ENCODE data around the gene SP140.
"Not testable (repeated sequence)": the region's sequence is repeated elsewhere in the genome, so short reads cannot be mapped to it uniquely, and the experiment has no call there.

The SP140 gene

GRCh38 chr2:230341936-230342528 lies 116.5 kb downstream of the SP140 start:
- H4K91ac ChIP-seq (ENCODE audit: low read depth, low read length); H3K36me3 ChIP-seq (ENCODE audit: control insufficient read depth in 1 of 2, insufficient read depth in 2 of 2, low read length in 2 of 2); DNase-seq; H3K9me3 ChIP-seq (ENCODE audit: insufficient read depth, low read depth, low read length); H2BK12ac ChIP-seq (ENCODE audit: low read length); H3K27me3 ChIP-seq (ENCODE audit: insufficient read depth, low read length); H3K4ac ChIP-seq (ENCODE audit: low read depth, low read length); H2BK5ac ChIP-seq (ENCODE audit: low read depth, low read length, poor library complexity); H3K4me1 ChIP-seq (ENCODE audit: control insufficient read depth in 1 of 2, insufficient read depth in 2 of 2, low read length in 2 of 2); H3K18ac ChIP-seq (ENCODE audit: low read length); H3K14ac ChIP-seq (ENCODE audit: low read length); H3K27ac ChIP-seq (ENCODE audit: low read depth, low read length); H2BK120ac ChIP-seq (ENCODE audit: insufficient read depth, low read length, poor library complexity); H2AFZ ChIP-seq (ENCODE audit: insufficient read depth, low read length, poor library complexity); H3K79me2 ChIP-seq (ENCODE audit: control insufficient read depth, insufficient read depth, low read length, poor library complexity); H4K8ac ChIP-seq (ENCODE audit: low read depth, low read length); H3K4me3 ChIP-seq (ENCODE audit: low read depth, low read length); H2AK5ac ChIP-seq (ENCODE audit: low read length); H3K9ac ChIP-seq (ENCODE audit: low read length); H3K4me2 ChIP-seq (ENCODE audit: low read length); H3K23ac ChIP-seq (ENCODE audit: low read length); H3K79me1 ChIP-seq (ENCODE audit: low read length); H4K12ac ChIP-seq (ENCODE audit: low read depth, low read length): not testable (repeated sequence)
- no CpG with 5 or more reads among the region's 33 CpGs for WGBS (ENCODE audit: extremely low coverage, insufficient coverage, insufficient read length)

- not testable (repeated sequence) for H2BK120ac ChIP-seq (ENCODE audit: insufficient read depth, low read length, poor library complexity); H2AFZ ChIP-seq (ENCODE audit: insufficient read depth, low read length, poor library complexity); H3K14ac ChIP-seq (ENCODE audit: low read length); H3K9ac ChIP-seq (ENCODE audit: low read length); H2BK5ac ChIP-seq (ENCODE audit: low read depth, low read length, poor library complexity); H2AK5ac ChIP-seq (ENCODE audit: low read length); H3K36me3 ChIP-seq (ENCODE audit: control insufficient read depth in 1 of 2, insufficient read depth in 2 of 2, low read length in 2 of 2); H3K79me1 ChIP-seq (ENCODE audit: low read length); DNase-seq; H3K79me2 ChIP-seq (ENCODE audit: control insufficient read depth, insufficient read depth, low read length, poor library complexity); H3K4me2 ChIP-seq (ENCODE audit: low read length); H4K8ac ChIP-seq (ENCODE audit: low read depth, low read length); H3K18ac ChIP-seq (ENCODE audit: low read length); H3K27ac ChIP-seq (ENCODE audit: low read depth, low read length); H4K91ac ChIP-seq (ENCODE audit: low read depth, low read length); H3K4me1 ChIP-seq (ENCODE audit: control insufficient read depth in 1 of 2, insufficient read depth in 2 of 2, low read length in 2 of 2); H3K27me3 ChIP-seq (ENCODE audit: insufficient read depth, low read length); H3K23ac ChIP-seq (ENCODE audit: low read length); H4K12ac ChIP-seq (ENCODE audit: low read depth, low read length); H2BK12ac ChIP-seq (ENCODE audit: low read length); H3K4ac ChIP-seq (ENCODE audit: low read depth, low read length); H3K9me3 ChIP-seq (ENCODE audit: insufficient read depth, low read depth, low read length); H3K4me3 ChIP-seq (ENCODE audit: low read depth, low read length)
- WGBS (ENCODE audit: extremely low coverage, insufficient coverage, insufficient read length) = no CpG with 5 or more reads among the region's 2 CpGs
Observed at GRCh38 chr2:230343041-230343624, 117.6 kb downstream of the SP140 start.

GRCh38 chr2:230343747-230344146 lies 118.2 kb downstream of the SP140 start:
- Histone ChIP-seq H3K14ac (ENCODE audit: low read length) (no peak overlapping the region), H3K9me3 (ENCODE audit: insufficient read depth, low read depth, low read length) (peaks cover 2% of the 10 kb centered on the region), H2BK5ac (ENCODE audit: low read depth, low read length, poor library complexity) (no peak overlapping the region), H4K91ac (ENCODE audit: low read depth, low read length) (no peak overlapping the region), H3K36me3 (ENCODE audit: control insufficient read depth in 1 of 2, insufficient read depth in 2 of 2, low read length in 2 of 2) (no peaks in the 10 kb centered on the region), H3K18ac (ENCODE audit: low read length) (no peak overlapping the region), H2BK12ac (ENCODE audit: low read length) (no peak overlapping the region), H3K79me2 (ENCODE audit: control insufficient read depth, insufficient read depth, low read length, poor library complexity) (no peaks in the 10 kb centered on the region), H3K23ac (ENCODE audit: low read length) (no peak overlapping the region), H3K27ac (ENCODE audit: low read depth, low read length) (no peak overlapping the region), H3K27me3 (ENCODE audit: insufficient read depth, low read length) (no peaks in the 10 kb centered on the region), H2AK5ac (ENCODE audit: low read length) (no peak overlapping the region), H4K12ac (ENCODE audit: low read depth, low read length) (no peak overlapping the region), H3K79me1 (ENCODE audit: low read length) (no peaks in the 10 kb centered on the region), H3K9ac (ENCODE audit: low read length) (no peak overlapping the region), H2AFZ (ENCODE audit: insufficient read depth, low read length, poor library complexity) (no peak overlapping the region), H4K8ac (ENCODE audit: low read depth, low read length) (no peak overlapping the region), H3K4me2 (ENCODE audit: low read length) (no peak overlapping the region), H3K4me1 (ENCODE audit: control insufficient read depth in 1 of 2, insufficient read depth in 2 of 2, low read length in 2 of 2) (no peaks in the 10 kb centered on the region), H2BK120ac (ENCODE audit: insufficient read depth, low read length, poor library complexity) (no peak overlapping the region), H3K4me3 (ENCODE audit: low read depth, low read length) (no peak overlapping the region), H3K4ac (ENCODE audit: low read depth, low read length) (no peak overlapping the region)
- DNase-seq = no peak
- no CpG with 5 or more reads among the region's 1 CpG for WGBS (ENCODE audit: extremely low coverage, insufficient coverage, insufficient read length)

GRCh38 chr2:230346465-230346864 lies 120.9 kb downstream of the SP140 start:
- Histone ChIP-seq H3K9me3 (ENCODE audit: insufficient read depth, low read depth, low read length) (peaks cover 2% of the 10 kb centered on the region), H3K9ac (ENCODE audit: low read length) (no peak overlapping the region), H3K4ac (ENCODE audit: low read depth, low read length) (no peak overlapping the region), H3K4me1 (ENCODE audit: control insufficient read depth in 1 of 2, insufficient read depth in 2 of 2, low read length in 2 of 2) (no peaks in the 10 kb centered on the region), H3K18ac (ENCODE audit: low read length) (no peak overlapping the region), H2AK5ac (ENCODE audit: low read length) (no peak overlapping the region), H3K27ac (ENCODE audit: low read depth, low read length) (no peak overlapping the region), H3K36me3 (ENCODE audit: control insufficient read depth in 1 of 2, insufficient read depth in 2 of 2, low read length in 2 of 2) (no peaks in the 10 kb centered on the region), H4K8ac (ENCODE audit: low read depth, low read length) (no peak overlapping the region), H3K4me3 (ENCODE audit: low read depth, low read length) (no peak overlapping the region), H3K23ac (ENCODE audit: low read length) (no peak overlapping the region), H2BK5ac (ENCODE audit: low read depth, low read length, poor library complexity) (no peak overlapping the region), H3K14ac (ENCODE audit: low read length) (no peak overlapping the region), H2BK120ac (ENCODE audit: insufficient read depth, low read length, poor library complexity) (no peak overlapping the region), H2BK12ac (ENCODE audit: low read length) (no peak overlapping the region), H3K79me1 (ENCODE audit: low read length) (no peaks in the 10 kb centered on the region), H4K12ac (ENCODE audit: low read depth, low read length) (no peak overlapping the region), H2AFZ (ENCODE audit: insufficient read depth, low read length, poor library complexity) (no peak overlapping the region), H3K79me2 (ENCODE audit: control insufficient read depth, insufficient read depth, low read length, poor library complexity) (no peaks in the 10 kb centered on the region), H4K91ac (ENCODE audit: low read depth, low read length) (no peak overlapping the region), H3K27me3 (ENCODE audit: insufficient read depth, low read length) (no peaks in the 10 kb centered on the region), H3K4me2 (ENCODE audit: low read length) (no peak overlapping the region)
- no peak for DNase-seq
- no CpG with 5 or more reads among the region's 1 CpG for WGBS (ENCODE audit: extremely low coverage, insufficient coverage, insufficient read length)

All from trophoblast cell (in vitro differentiated cells and primary cell).